Measurements from ENCODE around the gene RNF38. TPM values are rescaled to one million over a fixed set of nuclear protein-coding genes. Genes with fewer than 3 reads are reported as not detected.
"Not testable (repeated sequence)": the region's sequence is repeated elsewhere in the genome, so short reads cannot be mapped to it uniquely, and the experiment has no call there.

Gene RNF38
- polyA plus RNA-seq, 1 donor from 2014 or later = 61.9 TPM

GRCh38 chr9:36416890-36417289 is 16.8 kb upstream of the RNF38 start:
- TF ChIP-seq POLR2AphosphoS5 (IDR thresholded peaks at IDR 0.05) = no peak
- no peak for TF ChIP-seq SMC3 (conservative IDR thresholded peaks at IDR 0.05; ENCODE audit: poor library complexity)
- no peak for TF ChIP-seq EP300 (conservative IDR thresholded peaks at IDR 0.05; ENCODE audit: poor library complexity, severe bottlenecking)
- no peak for TF ChIP-seq RAD21 (conservative IDR thresholded peaks at IDR 0.05)
- Histone ChIP-seq H3K9me2 (ENCODE audit: insufficient read depth, low read length) (no peaks in the 10 kb centered on the region), H3K79me2 (replicated peaks; ENCODE audit: insufficient read depth, low read length) (no peaks in the 10 kb centered on the region), H3K36me3 (ENCODE audit: insufficient read depth, low read length) (no peaks in the 10 kb centered on the region), H3F3A (ENCODE audit: insufficient read depth, low read length, poor library complexity, severe bottlenecking) (no peaks in the 10 kb centered on the region), H3K4me2 (ENCODE audit: low read length) (no peak overlapping the region), H3K9ac (ENCODE audit: low read length) (no peak overlapping the region), H3K9me3 (ENCODE audit: low read length) (no peaks in the 10 kb centered on the region), H3K27me3 (ENCODE audit: insufficient read depth, low read depth, low read length) (no peaks in the 10 kb centered on the region), H2AFZ (ENCODE audit: low read depth, low read length) (no peak overlapping the region), H3K27ac (ENCODE audit: low read length) (no peak overlapping the region), H3K4me3 (ENCODE audit: low read length) (no peak overlapping the region), H4K20me1 (ENCODE audit: insufficient read depth) (no peaks in the 10 kb centered on the region)

- Histone ChIP-seq H3K27ac (ENCODE audit: low read length) (no peak overlapping the region), H3K27me3 (ENCODE audit: insufficient read depth, low read depth, low read length) (no peaks in the 10 kb centered on the region), H4K20me1 (ENCODE audit: insufficient read depth) (no peaks in the 10 kb centered on the region), H2AFZ (ENCODE audit: low read depth, low read length) (no peak overlapping the region), H3K79me2 (replicated peaks; ENCODE audit: insufficient read depth, low read length) (no peaks in the 10 kb centered on the region), H3K36me3 (ENCODE audit: insufficient read depth, low read length) (no peaks in the 10 kb centered on the region), H3K9me3 (ENCODE audit: low read length) (no peaks in the 10 kb centered on the region), H3K4me2 (ENCODE audit: low read length) (no peak overlapping the region), H3K9ac (ENCODE audit: low read length) (no peak overlapping the region), H3F3A (ENCODE audit: insufficient read depth, low read length, poor library complexity, severe bottlenecking) (no peaks in the 10 kb centered on the region), H3K4me3 (ENCODE audit: low read length) (no peak overlapping the region), H3K9me2 (ENCODE audit: insufficient read depth, low read length) (no peaks in the 10 kb centered on the region)
- TF ChIP-seq, protein P1, sequence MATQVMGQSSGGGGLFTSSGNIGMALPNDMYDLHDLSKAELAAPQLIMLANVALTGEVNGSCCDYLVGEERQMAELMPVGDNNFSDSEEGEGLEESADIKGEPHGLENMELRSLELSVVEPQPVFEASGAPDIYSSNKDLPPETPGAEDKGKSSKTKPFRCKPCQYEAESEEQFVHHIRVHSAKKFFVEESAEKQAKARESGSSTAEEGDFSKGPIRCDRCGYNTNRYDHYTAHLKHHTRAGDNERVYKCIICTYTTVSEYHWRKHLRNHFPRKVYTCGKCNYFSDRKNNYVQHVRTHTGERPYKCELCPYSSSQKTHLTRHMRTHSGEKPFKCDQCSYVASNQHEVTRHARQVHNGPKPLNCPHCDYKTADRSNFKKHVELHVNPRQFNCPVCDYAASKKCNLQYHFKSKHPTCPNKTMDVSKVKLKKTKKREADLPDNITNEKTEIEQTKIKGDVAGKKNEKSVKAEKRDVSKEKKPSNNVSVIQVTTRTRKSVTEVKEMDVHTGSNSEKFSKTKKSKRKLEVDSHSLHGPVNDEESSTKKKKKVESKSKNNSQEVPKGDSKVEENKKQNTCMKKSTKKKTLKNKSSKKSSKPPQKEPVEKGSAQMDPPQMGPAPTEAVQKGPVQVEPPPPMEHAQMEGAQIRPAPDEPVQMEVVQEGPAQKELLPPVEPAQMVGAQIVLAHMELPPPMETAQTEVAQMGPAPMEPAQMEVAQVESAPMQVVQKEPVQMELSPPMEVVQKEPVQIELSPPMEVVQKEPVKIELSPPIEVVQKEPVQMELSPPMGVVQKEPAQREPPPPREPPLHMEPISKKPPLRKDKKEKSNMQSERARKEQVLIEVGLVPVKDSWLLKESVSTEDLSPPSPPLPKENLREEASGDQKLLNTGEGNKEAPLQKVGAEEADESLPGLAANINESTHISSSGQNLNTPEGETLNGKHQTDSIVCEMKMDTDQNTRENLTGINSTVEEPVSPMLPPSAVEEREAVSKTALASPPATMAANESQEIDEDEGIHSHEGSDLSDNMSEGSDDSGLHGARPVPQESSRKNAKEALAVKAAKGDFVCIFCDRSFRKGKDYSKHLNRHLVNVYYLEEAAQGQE (IDR thresholded peaks at IDR 0.05; ENCODE audit: borderline replicate concordance) = no peak
- TF ChIP-seq EP300 (conservative IDR thresholded peaks at IDR 0.05; ENCODE audit: poor library complexity, severe bottlenecking) (no peak), MXI1 (conservative IDR thresholded peaks at IDR 0.05; ENCODE audit: poor library complexity, severe bottlenecking) (no peak), EZH2 (IDR thresholded peaks at IDR 0.05; ENCODE audit: borderline replicate concordance, insufficient read depth, low read length, poor library complexity, severe bottlenecking) (no peak), CTCF (IDR thresholded peaks at IDR 0.05; ENCODE audit: poor library complexity, severe bottlenecking) (no peak), SMC3 (conservative IDR thresholded peaks at IDR 0.05; ENCODE audit: poor library complexity) (no peak), TAF1 (IDR thresholded peaks at IDR 0.05; ENCODE audit: low read depth) (no peak), RAD21 (conservative IDR thresholded peaks at IDR 0.05) (no peak), POLR2AphosphoS5 (IDR thresholded peaks at IDR 0.05) (no peak)
Observed at GRCh38 chr9:36415822-36416525, 15.9 kb upstream of the RNF38 start.

- H3K79me2 ChIP-seq (replicated peaks; ENCODE audit: insufficient read depth, low read length); H3K9me3 ChIP-seq (ENCODE audit: low read length); H3K4me3 ChIP-seq (ENCODE audit: low read length); H3K36me3 ChIP-seq (ENCODE audit: insufficient read depth, low read length); H2AFZ ChIP-seq (ENCODE audit: low read depth, low read length); H3K27ac ChIP-seq (ENCODE audit: low read length); H3F3A ChIP-seq (ENCODE audit: insufficient read depth, low read length, poor library complexity, severe bottlenecking); H3K9ac ChIP-seq (ENCODE audit: low read length); H4K20me1 ChIP-seq (ENCODE audit: insufficient read depth); H3K4me2 ChIP-seq (ENCODE audit: low read length); H3K9me2 ChIP-seq (ENCODE audit: insufficient read depth, low read length); H3K27me3 ChIP-seq (ENCODE audit: insufficient read depth, low read depth, low read length): not testable (repeated sequence)
Observed at GRCh38 chr9:36411410-36411809, 11.3 kb upstream of the RNF38 start.

DNA sequence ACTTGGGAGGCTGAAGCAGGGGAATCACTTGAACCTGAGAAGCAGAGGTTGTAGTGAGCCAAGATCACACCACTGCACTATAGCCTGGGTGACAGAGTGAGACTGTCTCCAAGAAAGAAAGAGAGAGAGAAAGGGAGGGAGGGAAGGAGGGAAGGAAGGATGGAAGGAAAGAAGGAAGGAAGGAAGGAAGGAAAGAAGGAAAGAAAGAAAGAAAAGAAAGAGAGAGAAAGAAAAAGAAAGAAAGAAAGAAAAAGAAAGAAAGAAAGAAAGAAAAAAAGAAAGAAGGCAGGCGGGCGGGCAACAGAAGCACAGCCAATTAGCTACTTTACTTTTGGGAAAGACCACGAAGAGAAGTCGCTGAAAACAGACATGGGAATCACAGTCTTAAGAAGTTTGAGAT is 9.0 kb upstream of the RNF38 start:
- H3F3A ChIP-seq (ENCODE audit: insufficient read depth, low read length, poor library complexity, severe bottlenecking); H3K4me2 ChIP-seq (ENCODE audit: low read length); H3K9me2 ChIP-seq (ENCODE audit: insufficient read depth, low read length); H3K79me2 ChIP-seq (replicated peaks; ENCODE audit: insufficient read depth, low read length); H3K9me3 ChIP-seq (ENCODE audit: low read length); H3K27me3 ChIP-seq (ENCODE audit: insufficient read depth, low read depth, low read length); H2AFZ ChIP-seq (ENCODE audit: low read depth, low read length); H3K27ac ChIP-seq (ENCODE audit: low read length); H3K36me3 ChIP-seq (ENCODE audit: insufficient read depth, low read length); H3K9ac ChIP-seq (ENCODE audit: low read length); H4K20me1 ChIP-seq (ENCODE audit: insufficient read depth); H3K4me3 ChIP-seq (ENCODE audit: low read length): not testable (repeated sequence)

Data from neural cell (in vitro differentiated cells).